ENCODE measurements around the gene PHACTR1.
A peak's percentile ranks its signal among the peaks of the same experiment; 100 is the strongest.

PHACTR1 gene

GRCh38 chr6:13015379-13015681 is 298.8 kb downstream of the PHACTR1 start:
- TF ChIP-seq, protein P1, sequence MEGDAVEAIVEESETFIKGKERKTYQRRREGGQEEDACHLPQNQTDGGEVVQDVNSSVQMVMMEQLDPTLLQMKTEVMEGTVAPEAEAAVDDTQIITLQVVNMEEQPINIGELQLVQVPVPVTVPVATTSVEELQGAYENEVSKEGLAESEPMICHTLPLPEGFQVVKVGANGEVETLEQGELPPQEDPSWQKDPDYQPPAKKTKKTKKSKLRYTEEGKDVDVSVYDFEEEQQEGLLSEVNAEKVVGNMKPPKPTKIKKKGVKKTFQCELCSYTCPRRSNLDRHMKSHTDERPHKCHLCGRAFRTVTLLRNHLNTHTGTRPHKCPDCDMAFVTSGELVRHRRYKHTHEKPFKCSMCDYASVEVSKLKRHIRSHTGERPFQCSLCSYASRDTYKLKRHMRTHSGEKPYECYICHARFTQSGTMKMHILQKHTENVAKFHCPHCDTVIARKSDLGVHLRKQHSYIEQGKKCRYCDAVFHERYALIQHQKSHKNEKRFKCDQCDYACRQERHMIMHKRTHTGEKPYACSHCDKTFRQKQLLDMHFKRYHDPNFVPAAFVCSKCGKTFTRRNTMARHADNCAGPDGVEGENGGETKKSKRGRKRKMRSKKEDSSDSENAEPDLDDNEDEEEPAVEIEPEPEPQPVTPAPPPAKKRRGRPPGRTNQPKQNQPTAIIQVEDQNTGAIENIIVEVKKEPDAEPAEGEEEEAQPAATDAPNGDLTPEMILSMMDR (IDR thresholded peaks at IDR 0.05; ENCODE audit: low read depth, low read length, missing control alignments), result no peak
- DNase-seq (ENCODE audit: low read depth), result no peak
- H3K4me3 ChIP-seq (ENCODE audit: low read depth, low read length), result no peak overlapping the region
- in situ Hi-C loops (cut with HindIII; ENCODE audit: low sequenced_read_pairs), result no loop called here

DNA sequence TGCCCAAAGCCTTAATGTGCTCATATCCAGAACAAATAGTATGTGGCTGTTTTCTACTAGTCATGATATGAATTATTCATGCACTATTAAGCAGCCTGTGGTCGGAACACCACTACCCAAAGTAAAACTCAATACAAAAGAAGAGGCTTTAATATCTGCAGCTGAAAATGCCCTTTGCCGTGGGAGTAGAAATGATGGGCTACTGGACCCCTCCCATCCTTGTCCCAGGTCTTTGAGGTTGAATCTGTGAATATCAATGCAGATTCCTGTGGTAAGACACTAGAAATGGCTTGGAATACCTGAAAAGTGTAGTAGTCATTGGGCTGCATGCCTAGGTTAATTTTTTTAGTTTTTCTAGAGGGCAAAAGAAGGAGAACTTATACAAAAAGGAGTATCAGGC is 308.0 kb downstream of the PHACTR1 start:
- TF ChIP-seq, protein P1 (IDR thresholded peaks at IDR 0.05; ENCODE audit: low read depth, low read length, missing control alignments), result no peak
- in situ Hi-C loops (cut with HindIII; ENCODE audit: low sequenced_read_pairs), result no loop called here
- H3K4me3 ChIP-seq (ENCODE audit: low read depth, low read length), result no peak overlapping the region
- DNase-seq (ENCODE audit: low read depth), result peak; percentile 55

DNA sequence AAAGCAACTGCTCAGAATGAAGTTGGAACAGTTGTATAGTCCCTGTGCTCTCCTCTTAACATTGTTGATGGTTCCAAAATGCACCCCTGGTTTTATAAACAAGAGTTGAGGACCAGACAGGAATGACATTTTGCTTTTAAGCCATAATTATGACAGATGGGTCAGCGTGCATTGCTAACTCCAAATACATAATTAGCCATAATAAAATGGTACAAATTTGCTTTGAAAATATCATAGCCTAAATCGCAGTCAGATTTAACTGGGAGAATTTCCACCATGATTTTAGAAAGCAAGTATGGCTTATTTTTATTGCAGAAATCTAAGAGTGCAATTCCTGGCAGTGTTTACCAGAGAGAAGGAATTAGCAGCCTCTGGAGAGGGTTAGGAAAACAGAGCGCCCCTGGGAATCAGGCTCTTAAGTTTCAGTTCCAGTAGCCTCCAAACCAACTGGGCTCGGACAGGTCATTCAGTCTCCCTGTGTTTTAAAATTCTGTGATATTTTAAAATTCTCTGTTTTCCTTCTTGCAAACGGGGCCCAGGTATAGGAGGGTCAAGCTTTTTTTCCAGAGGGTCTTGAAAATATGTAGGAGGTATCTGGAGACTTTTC is 309.4 kb downstream of the PHACTR1 start:
- TF ChIP-seq, protein P1 (IDR thresholded peaks at IDR 0.05; ENCODE audit: low read depth, low read length, missing control alignments), result no peak
- no peak overlapping the region for H3K4me3 ChIP-seq (ENCODE audit: low read depth, low read length)
- in situ Hi-C loops (cut with HindIII; ENCODE audit: low sequenced_read_pairs), result no loop called here
- no peak for DNase-seq (ENCODE audit: low read depth)

DNA sequence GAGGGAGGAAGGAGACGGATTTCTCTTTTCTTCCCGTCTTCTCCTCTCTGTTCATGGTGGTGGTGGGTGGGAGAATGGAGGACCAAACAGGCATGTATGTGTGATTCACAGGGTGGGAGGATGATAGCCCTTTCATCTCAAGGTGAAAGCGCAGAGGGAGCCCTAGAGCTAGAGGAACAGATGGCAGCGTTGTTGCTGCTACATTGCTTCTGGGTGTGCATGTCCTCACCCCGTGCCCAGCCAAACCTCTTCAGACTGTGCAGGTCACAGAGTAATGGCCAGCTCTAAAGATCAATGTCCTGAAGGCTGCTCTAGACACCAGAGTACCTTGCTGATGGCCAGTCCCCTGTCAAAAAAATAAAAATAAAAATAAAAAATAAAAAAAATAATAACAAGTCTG is 310.0 kb downstream of the PHACTR1 start:
- DNase-seq (ENCODE audit: low read depth), result no peak
- TF ChIP-seq, protein P1 (IDR thresholded peaks at IDR 0.05; ENCODE audit: low read depth, low read length, missing control alignments), result no peak
- no peak overlapping the region for H3K4me3 ChIP-seq (ENCODE audit: low read depth, low read length)
- in situ Hi-C loops (cut with HindIII; ENCODE audit: low sequenced_read_pairs), result no loop called here

DNA sequence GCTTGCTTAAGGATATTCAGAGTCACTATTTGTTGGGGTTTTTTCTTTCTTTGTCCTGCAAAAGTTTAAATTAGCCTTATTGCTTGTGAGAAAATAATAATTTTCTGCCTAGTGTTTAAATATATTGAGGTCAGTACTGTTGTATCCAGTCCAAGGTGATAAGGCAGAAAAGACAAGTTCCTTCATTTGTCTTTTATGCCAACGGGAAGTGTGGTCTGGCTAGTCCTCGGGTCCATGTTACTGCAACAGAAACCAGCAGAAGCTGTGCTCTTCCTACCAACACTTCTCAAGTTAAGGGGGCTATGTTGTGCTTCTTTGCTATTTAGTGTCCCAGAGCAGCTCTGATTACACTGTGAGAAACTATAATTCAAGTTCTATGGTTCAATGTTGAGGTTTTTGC is 310.6 kb downstream of the PHACTR1 start:
- DNase-seq (ENCODE audit: low read depth), result no peak
- in situ Hi-C loops (cut with HindIII; ENCODE audit: low sequenced_read_pairs), result no loop called here
- TF ChIP-seq, protein P1 (IDR thresholded peaks at IDR 0.05; ENCODE audit: low read depth, low read length, missing control alignments), result no peak
- H3K4me3 ChIP-seq (ENCODE audit: low read depth, low read length), result no peak overlapping the region

DNA sequence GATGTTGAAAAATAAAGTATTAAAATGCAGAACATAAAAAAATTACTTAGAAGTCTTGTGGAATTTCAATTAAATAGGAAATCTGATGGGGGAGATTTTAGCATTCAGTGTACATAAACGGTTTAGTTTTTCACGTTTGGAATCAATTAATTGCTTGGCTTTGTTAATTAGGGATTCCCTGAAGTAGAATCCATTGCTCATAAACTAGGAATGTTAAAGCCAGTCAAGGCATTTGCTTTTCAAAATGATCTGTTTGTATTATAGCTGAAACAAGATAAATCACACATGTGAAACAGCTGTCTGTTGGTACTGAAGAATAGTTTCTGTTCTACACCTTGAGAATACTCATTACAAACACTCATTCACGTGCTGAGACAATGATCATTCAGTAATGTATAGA is 313.8 kb downstream of the PHACTR1 start:
- in situ Hi-C loops (cut with HindIII; ENCODE audit: low sequenced_read_pairs), result no loop called here
- TF ChIP-seq, protein P1 (IDR thresholded peaks at IDR 0.05; ENCODE audit: low read depth, low read length, missing control alignments), result no peak
- H3K4me3 ChIP-seq (ENCODE audit: low read depth, low read length), result no peak overlapping the region
- DNase-seq (ENCODE audit: low read depth), result no peak

DNA sequence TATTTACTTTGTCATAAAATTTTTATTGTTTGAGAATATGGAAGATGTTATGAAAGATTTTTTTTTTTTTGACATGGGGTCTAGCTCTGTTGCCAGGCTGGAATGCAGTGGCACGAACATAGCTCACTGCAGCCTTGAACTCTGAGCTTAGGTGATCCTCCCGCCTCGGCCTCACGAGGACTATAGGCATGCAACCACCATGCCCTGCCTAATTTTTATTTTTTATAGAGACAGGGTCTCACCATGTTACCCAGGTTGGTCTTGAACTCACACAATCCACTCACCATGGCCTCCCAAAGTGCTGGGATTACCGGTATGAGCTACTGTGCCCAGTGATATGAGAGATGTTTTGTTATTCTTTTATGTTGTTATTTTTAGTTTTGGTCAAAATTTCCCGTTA is 316.0 kb downstream of the PHACTR1 start:
- in situ Hi-C loops (cut with HindIII; ENCODE audit: low sequenced_read_pairs), result no loop called here
- TF ChIP-seq, protein P1 (IDR thresholded peaks at IDR 0.05; ENCODE audit: low read depth, low read length, missing control alignments), result no peak
- no peak for DNase-seq (ENCODE audit: low read depth)
- no peak overlapping the region for H3K4me3 ChIP-seq (ENCODE audit: low read depth, low read length)
